HEK293 (cell line): ENCODE data around the gene GBX1.

ENCODE experiments used
- CTCF ChIP-seq: fragments of 450-650 bp; formaldehyde crosslinking; IDR thresholded peaks from 2 replicates; pipeline ENCODE4 v1.5.1; 2016; ENCODE audit warnings: missing biosample characterization, missing genetic modification characterization
- GLI4 ChIP-seq: fragments of 450-650 bp; formaldehyde crosslinking; IDR thresholded peaks from 2 replicates; pipeline ENCODE4 v1.5.1; 2016; ENCODE audit warnings: missing biosample characterization, missing genetic modification characterization
- HOXA7 ChIP-seq: sonication (generic); formaldehyde crosslinking; IDR thresholded peaks from 2 replicates; pipeline ENCODE4 v1.8.1; 2022; ENCODE audit warnings: missing genetic modification reagents, borderline replicate concordance
- PRDM2 ChIP-seq: fragments of 450-650 bp; formaldehyde crosslinking; IDR thresholded peaks from 2 replicates; pipeline ENCODE4 v1.5.1; 2016; ENCODE audit warnings: missing biosample characterization, missing genetic modification characterization, borderline replicate concordance
- PRDM6 ChIP-seq: fragments of 450-650 bp; formaldehyde crosslinking; IDR thresholded peaks from 2 replicates; pipeline ENCODE4 v1.5.1; 2017; ENCODE audit warnings: missing biosample characterization, missing genetic modification characterization
- ZBTB1 ChIP-seq: fragments of 450-650 bp; formaldehyde crosslinking; IDR thresholded peaks from 2 replicates; pipeline ENCODE4 v1.5.1; 2016; ENCODE audit warnings: missing biosample characterization, missing genetic modification characterization
- ZNF23 ChIP-seq: fragments of 450-650 bp; formaldehyde crosslinking; IDR thresholded peaks from 2 replicates; pipeline ENCODE4 v1.5.1; 2016; ENCODE audit warnings: missing biosample characterization, missing genetic modification characterization, borderline replicate concordance
- ZNF416 ChIP-seq: fragments of 450-650 bp; formaldehyde crosslinking; IDR thresholded peaks from 2 replicates; pipeline ENCODE4 v1.5.1; 2016; ENCODE audit warnings: missing biosample characterization, missing genetic modification characterization
- ZNF548 ChIP-seq: fragments of 450-650 bp; formaldehyde crosslinking; IDR thresholded peaks from 2 replicates; pipeline ENCODE4 v1.5.1; 2016; ENCODE audit warnings: missing biosample characterization, missing genetic modification characterization
- TF ChIP-seq, protein P1 (sequence below): fragments of 450-650 bp; formaldehyde crosslinking; IDR thresholded peaks from 2 replicates; pipeline ENCODE4 v1.5.1; 2016; ENCODE audit warnings: missing biosample characterization, missing genetic modification characterization

DNA sequence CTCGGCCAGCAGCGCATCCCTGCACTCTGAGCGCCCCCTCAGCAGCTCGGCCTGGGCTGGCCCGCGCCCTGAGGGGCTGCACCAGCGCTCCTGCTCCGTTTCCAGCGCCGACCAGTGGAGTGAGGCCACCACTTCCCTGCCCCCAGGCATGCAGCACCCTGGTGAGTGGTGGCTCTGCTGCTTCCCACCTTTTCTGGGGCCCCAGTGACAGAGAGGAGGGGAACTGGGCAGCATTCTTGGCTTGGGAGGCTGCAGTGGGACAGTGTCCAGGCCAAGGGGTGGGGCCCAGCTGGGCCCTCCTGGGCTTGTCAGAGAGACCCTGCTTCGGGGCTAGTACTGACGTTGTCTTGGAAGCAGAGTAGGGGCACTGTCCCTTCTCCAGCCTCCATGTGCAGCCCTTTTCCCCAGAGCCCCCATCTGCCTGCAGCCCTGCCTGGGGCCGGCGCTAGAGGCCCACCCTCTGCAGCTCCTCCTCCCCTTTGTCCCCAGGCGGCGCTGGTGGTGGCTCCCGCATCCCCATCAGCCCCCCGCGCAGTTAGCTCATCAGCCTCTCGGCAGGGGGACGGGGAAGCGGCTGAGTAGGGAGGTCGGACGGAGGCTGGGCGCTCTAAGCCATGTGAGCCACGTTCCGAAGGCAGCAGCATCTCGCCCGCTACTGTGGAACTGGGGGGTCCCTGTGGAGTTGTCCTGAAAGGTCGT is 29.2 kb downstream of the GBX1 start:
- no peak for TF ChIP-seq CTCF (tag by site-specific recombination)
- no peak for TF ChIP-seq GLI4 (tag by site-specific recombination)
- no peak for TF ChIP-seq ZBTB1
- TF ChIP-seq PRDM6 (tag by site-specific recombination), result no peak
- no peak for TF ChIP-seq ZNF23 (tag by site-specific recombination)
- TF ChIP-seq, protein P1, sequence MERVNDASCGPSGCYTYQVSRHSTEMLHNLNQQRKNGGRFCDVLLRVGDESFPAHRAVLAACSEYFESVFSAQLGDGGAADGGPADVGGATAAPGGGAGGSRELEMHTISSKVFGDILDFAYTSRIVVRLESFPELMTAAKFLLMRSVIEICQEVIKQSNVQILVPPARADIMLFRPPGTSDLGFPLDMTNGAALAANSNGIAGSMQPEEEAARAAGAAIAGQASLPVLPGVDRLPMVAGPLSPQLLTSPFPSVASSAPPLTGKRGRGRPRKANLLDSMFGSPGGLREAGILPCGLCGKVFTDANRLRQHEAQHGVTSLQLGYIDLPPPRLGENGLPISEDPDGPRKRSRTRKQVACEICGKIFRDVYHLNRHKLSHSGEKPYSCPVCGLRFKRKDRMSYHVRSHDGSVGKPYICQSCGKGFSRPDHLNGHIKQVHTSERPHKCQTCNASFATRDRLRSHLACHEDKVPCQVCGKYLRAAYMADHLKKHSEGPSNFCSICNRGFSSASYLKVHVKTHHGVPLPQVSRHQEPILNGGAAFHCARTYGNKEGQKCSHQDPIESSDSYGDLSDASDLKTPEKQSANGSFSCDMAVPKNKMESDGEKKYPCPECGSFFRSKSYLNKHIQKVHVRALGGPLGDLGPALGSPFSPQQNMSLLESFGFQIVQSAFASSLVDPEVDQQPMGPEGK (tag by site-specific recombination), result no peak
- no peak for TF ChIP-seq ZNF548 (tag by site-specific recombination)
- no peak for TF ChIP-seq HOXA7 (CRISPR knock-in tag)
- no peak for TF ChIP-seq PRDM2 (tag by site-specific recombination)
- TF ChIP-seq ZNF416, result no peak
